ENCODE measurements around the gene CECR2.

CECR2 gene

DNA sequence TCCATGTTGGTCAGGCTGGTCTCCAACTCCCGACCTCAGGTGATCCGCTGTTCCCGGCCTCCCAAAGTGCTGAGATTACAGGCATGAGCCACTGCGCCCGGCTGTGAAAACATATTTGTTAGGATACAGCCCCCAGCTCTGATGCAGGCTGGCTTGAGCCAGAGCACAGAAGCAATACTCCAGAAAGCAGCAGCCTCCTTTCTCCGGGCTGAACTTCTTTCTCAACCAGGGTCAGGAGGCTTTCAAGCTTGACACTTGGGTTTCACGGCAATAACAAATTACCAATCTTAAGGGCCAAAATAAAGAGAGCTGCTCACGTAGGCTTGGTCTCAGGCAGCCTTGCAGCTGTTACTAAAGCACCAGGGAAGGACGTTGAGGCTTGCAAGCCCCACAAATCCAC lies 10.8 kb upstream of the CECR2 start:
- H3K79me2 ChIP-seq (ENCODE audit: low read length), result no peaks in the 10 kb centered on the region
- TF ChIP-seq CTCF (IDR thresholded peaks at IDR 0.05; ENCODE audit: low read length) (no peak), EZH2phosphoT487 (IDR thresholded peaks at IDR 0.05; ENCODE audit: low read length) (no peak), EZH2 (optimal IDR thresholded peaks at IDR 0.05; ENCODE audit: low read depth, low read length) (no peak)
- H4K20me1 ChIP-seq (ENCODE audit: insufficient read depth, low read length), result no peaks in the 10 kb centered on the region
- H3K4me2 ChIP-seq (ENCODE audit: low read depth, low read length), result no peak overlapping the region
- no peak overlapping the region for H2AFZ ChIP-seq (ENCODE audit: low read length)
- no peak overlapping the region for H3K9ac ChIP-seq (ENCODE audit: low read length)
- H3K27ac ChIP-seq (ENCODE audit: low read length), result no peak overlapping the region
- H3K27me3 ChIP-seq (replicated peaks; ENCODE audit: insufficient read depth, low read length), result no peaks in the 10 kb centered on the region
- H3K9me3 ChIP-seq (replicated peaks; ENCODE audit: insufficient read depth, low read length), result no peaks in the 10 kb centered on the region
- H3K9me2 ChIP-seq (replicated peaks; ENCODE audit: insufficient read depth, low read length), result no peaks in the 10 kb centered on the region
- no peaks in the 10 kb centered on the region for H3K4me1 ChIP-seq (ENCODE audit: low read length)
- no peaks in the 10 kb centered on the region for H3F3A ChIP-seq (ENCODE audit: insufficient read depth, low read length)
- DNase-seq, result no peak
- no peak overlapping the region for H3K4me3 ChIP-seq (ENCODE audit: low read length)
- H3K36me3 ChIP-seq (replicated peaks; ENCODE audit: insufficient read depth, low read length), result no peaks in the 10 kb centered on the region

DNA sequence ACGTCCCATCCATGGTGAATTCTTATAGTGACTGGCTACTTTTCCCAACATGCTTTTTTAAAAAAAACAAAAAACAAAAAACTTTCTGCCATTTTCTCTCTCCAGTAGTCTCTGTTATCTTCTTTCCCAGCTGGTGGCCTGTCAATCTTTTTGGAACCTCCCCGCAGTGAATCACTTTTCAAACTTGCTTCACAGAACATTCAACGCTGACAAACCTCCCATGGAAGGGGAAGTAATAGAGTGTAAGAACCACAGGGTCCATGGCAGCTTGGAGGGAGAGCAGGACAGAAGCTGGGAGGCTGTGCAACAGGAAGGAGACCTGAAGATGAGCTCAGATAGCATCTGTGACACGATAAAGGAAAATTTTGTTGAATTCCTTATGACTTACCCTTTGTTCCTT lies 9.8 kb upstream of the CECR2 start:
- Histone ChIP-seq H3K36me3 (replicated peaks; ENCODE audit: insufficient read depth, low read length) (no peaks in the 10 kb centered on the region), H2AFZ (ENCODE audit: low read length) (no peak overlapping the region), H3K9ac (ENCODE audit: low read length) (no peak overlapping the region), H3K9me3 (replicated peaks; ENCODE audit: insufficient read depth, low read length) (no peaks in the 10 kb centered on the region), H3K4me1 (ENCODE audit: low read length) (no peaks in the 10 kb centered on the region), H3K27me3 (replicated peaks; ENCODE audit: insufficient read depth, low read length) (no peaks in the 10 kb centered on the region), H3K79me2 (ENCODE audit: low read length) (no peaks in the 10 kb centered on the region), H3K9me2 (replicated peaks; ENCODE audit: insufficient read depth, low read length) (no peaks in the 10 kb centered on the region), H3K27ac (ENCODE audit: low read length) (no peak overlapping the region), H3K4me3 (ENCODE audit: low read length) (no peak overlapping the region), H4K20me1 (ENCODE audit: insufficient read depth, low read length) (no peaks in the 10 kb centered on the region), H3F3A (ENCODE audit: insufficient read depth, low read length) (no peaks in the 10 kb centered on the region), H3K4me2 (ENCODE audit: low read depth, low read length) (no peak overlapping the region)
- TF ChIP-seq CTCF (IDR thresholded peaks at IDR 0.05; ENCODE audit: low read length) (no peak), EZH2 (optimal IDR thresholded peaks at IDR 0.05; ENCODE audit: low read depth, low read length) (no peak), EZH2phosphoT487 (IDR thresholded peaks at IDR 0.05; ENCODE audit: low read length) (no peak)
- no peak for DNase-seq

DNA sequence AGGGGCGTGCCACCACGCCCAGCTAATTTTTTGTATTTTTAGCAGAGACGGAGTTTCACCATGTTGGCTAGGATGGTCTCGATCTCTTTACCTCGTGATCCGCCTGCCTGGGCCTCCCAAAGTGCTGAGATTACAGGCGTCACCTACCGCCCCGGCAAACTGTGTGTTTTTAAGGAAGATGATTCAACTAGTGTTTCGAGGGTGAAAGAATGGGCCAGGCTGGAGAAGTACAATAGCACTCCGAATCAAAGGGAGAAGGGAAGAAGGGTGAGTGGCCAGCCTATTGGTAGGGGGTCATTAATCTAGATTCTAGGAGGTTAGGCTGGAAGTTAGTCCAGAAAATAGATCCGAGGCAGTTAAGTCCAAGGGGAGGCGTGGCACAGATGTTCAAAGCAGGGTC lies 2.9 kb upstream of the CECR2 start:
- Histone ChIP-seq H4K20me1 (ENCODE audit: insufficient read depth, low read length) (no peaks in the 10 kb centered on the region), H3K79me2 (ENCODE audit: low read length) (no peaks in the 10 kb centered on the region), H3K27me3 (replicated peaks; ENCODE audit: insufficient read depth, low read length) (peaks cover 38% of the 10 kb centered on the region), H3K9me2 (replicated peaks; ENCODE audit: insufficient read depth, low read length) (no peaks in the 10 kb centered on the region), H3K4me3 (ENCODE audit: low read length) (no peak overlapping the region), H3K27ac (ENCODE audit: low read length) (no peak overlapping the region), H3K9ac (ENCODE audit: low read length) (no peak overlapping the region), H3K9me3 (replicated peaks; ENCODE audit: insufficient read depth, low read length) (no peaks in the 10 kb centered on the region), H2AFZ (ENCODE audit: low read length) (no peak overlapping the region), H3F3A (ENCODE audit: insufficient read depth, low read length) (no peaks in the 10 kb centered on the region), H3K4me2 (ENCODE audit: low read depth, low read length) (no peak overlapping the region), H3K36me3 (replicated peaks; ENCODE audit: insufficient read depth, low read length) (no peaks in the 10 kb centered on the region), H3K4me1 (ENCODE audit: low read length) (no peaks in the 10 kb centered on the region)
- no peak for DNase-seq
- TF ChIP-seq EZH2 (optimal IDR thresholded peaks at IDR 0.05; ENCODE audit: low read depth, low read length) (no peak), EZH2phosphoT487 (IDR thresholded peaks at IDR 0.05; ENCODE audit: low read length) (no peak), CTCF (IDR thresholded peaks at IDR 0.05; ENCODE audit: low read length) (no peak)
